ENCODE data around the gene MAP1S.

GRCh38 chr19:17686592-17687024, 32.7 kb upstream of the MAP1S start:
- no peak for TF ChIP-seq POLR2A (IDR thresholded peaks at IDR 0.05)
- TF ChIP-seq, protein P1, sequence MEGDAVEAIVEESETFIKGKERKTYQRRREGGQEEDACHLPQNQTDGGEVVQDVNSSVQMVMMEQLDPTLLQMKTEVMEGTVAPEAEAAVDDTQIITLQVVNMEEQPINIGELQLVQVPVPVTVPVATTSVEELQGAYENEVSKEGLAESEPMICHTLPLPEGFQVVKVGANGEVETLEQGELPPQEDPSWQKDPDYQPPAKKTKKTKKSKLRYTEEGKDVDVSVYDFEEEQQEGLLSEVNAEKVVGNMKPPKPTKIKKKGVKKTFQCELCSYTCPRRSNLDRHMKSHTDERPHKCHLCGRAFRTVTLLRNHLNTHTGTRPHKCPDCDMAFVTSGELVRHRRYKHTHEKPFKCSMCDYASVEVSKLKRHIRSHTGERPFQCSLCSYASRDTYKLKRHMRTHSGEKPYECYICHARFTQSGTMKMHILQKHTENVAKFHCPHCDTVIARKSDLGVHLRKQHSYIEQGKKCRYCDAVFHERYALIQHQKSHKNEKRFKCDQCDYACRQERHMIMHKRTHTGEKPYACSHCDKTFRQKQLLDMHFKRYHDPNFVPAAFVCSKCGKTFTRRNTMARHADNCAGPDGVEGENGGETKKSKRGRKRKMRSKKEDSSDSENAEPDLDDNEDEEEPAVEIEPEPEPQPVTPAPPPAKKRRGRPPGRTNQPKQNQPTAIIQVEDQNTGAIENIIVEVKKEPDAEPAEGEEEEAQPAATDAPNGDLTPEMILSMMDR (IDR thresholded peaks at IDR 0.05), result no peak

All from tibial nerve (tissue), 3 donors.